HepG2 (cell line): ENCODE data around the gene KIAA1549. TPM values are rescaled to one million over a fixed set of nuclear protein-coding genes. Genes with fewer than 3 reads are reported as not detected.

ENCODE experiments used
- CCAR2 ChIP-seq: fragments of 200-400 bp; formaldehyde crosslinking; optimal IDR thresholded peaks from 2 replicates; pipeline ENCODE3; 2018; ENCODE audit warnings: low read depth, mild to moderate bottlenecking, low read length, moderate library complexity
- CSRNP1 ChIP-seq: sonication (generic); formaldehyde crosslinking; IDR thresholded peaks from 2 replicates; pipeline ENCODE4 v1.8.1; 2023; ENCODE audit warnings: mild to moderate bottlenecking, missing genetic modification reagents
- DDIT3 ChIP-seq: sonication (generic); formaldehyde crosslinking; IDR thresholded peaks from 2 replicates; pipeline ENCODE4 v1.4.0; 2020; ENCODE audit warnings: mild to moderate bottlenecking, missing genetic modification reagents
- GATA4 ChIP-seq: sonication (generic); IDR thresholded peaks from 2 replicates; pipeline ENCODE4 v1.6.1; 2016; ENCODE audit warnings: antibody characterized with exemption, low read depth, borderline replicate concordance
- HNF4G ChIP-seq, 2 experiments: sonication (generic) in 1 of 2; formaldehyde crosslinking in 1 of 2; IDR thresholded peaks; 2 replicates each; pipeline versions ENCODE4 v1.4.0 to v1.6.1; 2011 to 2020; ENCODE audit warnings: borderline replicate concordance in 2 of 2, low read depth in 2 of 2, mild to moderate bottlenecking in 2 of 2, low read length in 1 of 2, missing genetic modification reagents in 1 of 2, moderate library complexity in 1 of 2
- MTA1 ChIP-seq: sonication (generic); formaldehyde crosslinking; IDR thresholded peaks from 2 replicates; pipeline ENCODE4 v1.4.0; 2020; ENCODE audit warnings: missing genetic modification reagents, mild to moderate bottlenecking, borderline replicate concordance
- NR2F2 ChIP-seq: IDR thresholded peaks from 2 replicates; pipeline ENCODE4 v1.6.1; 2012; ENCODE audit warnings: low read depth, inconsistent platforms, borderline replicate concordance
- PHF8 ChIP-seq: sonication (generic); formaldehyde crosslinking; IDR thresholded peaks from 2 replicates; pipeline ENCODE4 v1.5.0; 2020; ENCODE audit warnings: missing genetic modification reagents
- RFXAP ChIP-seq: sonication (generic); formaldehyde crosslinking; IDR thresholded peaks from 2 replicates; pipeline ENCODE4 v1.4.0; 2020; ENCODE audit warnings: missing genetic modification reagents, borderline replicate concordance
- SP1 ChIP-seq, 2 experiments: fragments of 450-650 bp in 1 of 2; sonication (generic) in 1 of 2; formaldehyde crosslinking in 1 of 2; IDR thresholded peaks; 2 replicates each; pipeline versions ENCODE4 v1.4.0 to v1.6.1; 2016 to 2020; ENCODE audit warnings: missing genetic modification reagents in 1 of 2
- TCF12 ChIP-seq, 2 experiments: fragments of 450-650 bp in 1 of 2; sonication (generic) in 1 of 2; formaldehyde crosslinking in 1 of 2; IDR thresholded peaks; 2 replicates each; pipeline versions ENCODE4 v1.6.1 to v1.8.0; 2017 to 2022; ENCODE audit warnings: antibody characterized with exemption in 1 of 2, mild to moderate bottlenecking in 1 of 2, missing genetic modification reagents in 1 of 2, moderate library complexity in 1 of 2
- ZNF12 ChIP-seq: sonication (generic); formaldehyde crosslinking; IDR thresholded peaks from 2 replicates; pipeline ENCODE4 v1.5.0; 2020; ENCODE audit warnings: missing genetic modification reagents
- ZNF180 ChIP-seq: sonication (generic); formaldehyde crosslinking; IDR thresholded peaks from 2 replicates; pipeline ENCODE4 v1.4.0; 2020; ENCODE audit warnings: low read depth, missing genetic modification reagents, borderline replicate concordance
- ZNF382 ChIP-seq: sonication (generic); formaldehyde crosslinking; IDR thresholded peaks from 2 replicates; pipeline ENCODE4 v1.5.0; 2020; ENCODE audit warnings: missing genetic modification reagents, mild to moderate bottlenecking, borderline replicate concordance
- ZNF451 ChIP-seq: sonication (generic); formaldehyde crosslinking; IDR thresholded peaks from 2 replicates; pipeline ENCODE4 v1.5.0; 2020; ENCODE audit warnings: mild to moderate bottlenecking, missing genetic modification reagents
- ZNF557 ChIP-seq: sonication (generic); formaldehyde crosslinking; IDR thresholded peaks from 2 replicates; pipeline ENCODE4 v1.4.0; 2020; ENCODE audit warnings: missing genetic modification reagents
- ZNF569 ChIP-seq: sonication (generic); formaldehyde crosslinking; IDR thresholded peaks from 2 replicates; pipeline ENCODE4 v1.5.0; 2020; ENCODE audit warnings: mild to moderate bottlenecking, missing genetic modification reagents, moderate library complexity, borderline replicate concordance
- ZNF629 ChIP-seq: sonication (generic); formaldehyde crosslinking; conservative IDR thresholded peaks from 2 replicates; pipeline ENCODE4 v1.5.0; 2020; ENCODE audit warnings: missing genetic modification reagents
- ZSCAN20 ChIP-seq: sonication (generic); formaldehyde crosslinking; IDR thresholded peaks from 2 replicates; pipeline ENCODE4 v1.4.0; 2020; ENCODE audit warnings: missing genetic modification reagents, mild to moderate bottlenecking, borderline replicate concordance
- polyA plus RNA-seq, 8 experiments: library from polyadenylated mRNA; depleted of rRNA in 3 of 8; stranded (reverse) in 7 of 8; unstranded in 1 of 8; fragments of >200 nt; fragmentation: Illumina TruSeq in 4 of 8; extraction: Trizol in 4 of 8; gene quantifications; 2 replicates each; pipeline versions ENCODE4 v1.2.1 to v1.2.3, GENCODE V29; 2011 to 2016; ENCODE audit warnings: low read depth in 4 of 8, missing spikeins in 1 of 8, mixed read lengths in 1 of 8; ENCODE audit not compliant: insufficient read depth in 1 of 8
- total RNA-seq, 5 experiments: library from RNA; depleted of rRNA; stranded (reverse); fragments of >200 nt; fragmentation: Illumina TruSeq; extraction: Trizol; gene quantifications; 2 replicates each; pipeline ENCODE4 v1.2.3, GENCODE V29; 2016; ENCODE audit warnings: low read depth in 1 of 5
- TF ChIP-seq, protein P1 (sequence below): sonication (generic); formaldehyde crosslinking; IDR thresholded peaks from 2 replicates; pipeline ENCODE4 v1.4.0; 2020; ENCODE audit warnings: missing genetic modification reagents

The KIAA1549 gene
- total and polyA plus RNA-seq, 2 of the 13 experiments (the other 11 are each of a cell fraction or from before 2014, with no cell fraction given): 1.1 to 1.8 TPM

DNA sequence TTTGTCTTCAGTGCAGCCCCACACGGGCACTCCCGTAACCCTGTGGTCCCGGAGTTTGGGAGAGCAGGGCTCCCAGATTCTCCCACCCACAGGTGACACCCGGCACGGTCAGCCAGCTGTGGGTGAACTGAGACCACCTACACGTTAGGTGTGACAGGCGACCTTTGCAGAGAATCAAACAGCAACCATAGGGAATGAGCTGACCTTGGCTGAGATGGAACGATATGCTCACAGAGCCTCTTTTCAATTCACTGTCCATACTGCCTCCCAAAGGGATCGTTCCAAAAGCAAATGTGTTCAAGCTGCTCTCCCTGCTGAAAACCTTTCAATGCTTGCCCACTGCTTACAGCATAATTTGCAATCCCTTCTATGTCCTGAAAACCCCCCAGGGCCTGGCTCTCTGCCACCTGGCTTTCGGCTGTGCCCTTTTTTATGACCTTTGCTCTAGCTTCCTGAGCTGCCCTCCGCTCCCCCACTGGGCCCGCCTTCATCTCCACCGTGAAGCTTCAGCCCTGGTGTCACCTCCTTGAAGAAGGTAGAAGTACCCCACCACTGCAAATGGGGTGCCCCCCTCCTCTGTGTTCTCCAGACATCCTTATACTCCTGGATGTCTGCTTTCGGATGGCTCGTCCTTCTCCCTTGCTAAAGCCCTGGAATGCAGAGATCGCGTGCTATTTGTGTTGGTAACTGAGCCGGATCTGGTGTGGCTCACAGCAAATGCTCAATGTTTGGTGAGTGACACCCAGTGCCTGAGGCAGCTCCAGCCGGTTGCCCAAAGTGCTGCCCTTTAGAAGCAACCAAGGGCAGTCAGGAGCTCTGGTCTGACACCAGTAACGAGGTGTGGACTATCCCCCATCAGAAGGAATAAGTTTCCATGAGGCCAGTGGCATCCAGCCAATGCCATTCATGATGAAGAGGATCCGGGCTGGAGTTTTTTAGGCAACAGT lies 90.4 kb downstream of the KIAA1549 start (continued):
- no peak for TF ChIP-seq ZNF180
- no peak for TF ChIP-seq CCAR2
- TF ChIP-seq, protein P1, sequence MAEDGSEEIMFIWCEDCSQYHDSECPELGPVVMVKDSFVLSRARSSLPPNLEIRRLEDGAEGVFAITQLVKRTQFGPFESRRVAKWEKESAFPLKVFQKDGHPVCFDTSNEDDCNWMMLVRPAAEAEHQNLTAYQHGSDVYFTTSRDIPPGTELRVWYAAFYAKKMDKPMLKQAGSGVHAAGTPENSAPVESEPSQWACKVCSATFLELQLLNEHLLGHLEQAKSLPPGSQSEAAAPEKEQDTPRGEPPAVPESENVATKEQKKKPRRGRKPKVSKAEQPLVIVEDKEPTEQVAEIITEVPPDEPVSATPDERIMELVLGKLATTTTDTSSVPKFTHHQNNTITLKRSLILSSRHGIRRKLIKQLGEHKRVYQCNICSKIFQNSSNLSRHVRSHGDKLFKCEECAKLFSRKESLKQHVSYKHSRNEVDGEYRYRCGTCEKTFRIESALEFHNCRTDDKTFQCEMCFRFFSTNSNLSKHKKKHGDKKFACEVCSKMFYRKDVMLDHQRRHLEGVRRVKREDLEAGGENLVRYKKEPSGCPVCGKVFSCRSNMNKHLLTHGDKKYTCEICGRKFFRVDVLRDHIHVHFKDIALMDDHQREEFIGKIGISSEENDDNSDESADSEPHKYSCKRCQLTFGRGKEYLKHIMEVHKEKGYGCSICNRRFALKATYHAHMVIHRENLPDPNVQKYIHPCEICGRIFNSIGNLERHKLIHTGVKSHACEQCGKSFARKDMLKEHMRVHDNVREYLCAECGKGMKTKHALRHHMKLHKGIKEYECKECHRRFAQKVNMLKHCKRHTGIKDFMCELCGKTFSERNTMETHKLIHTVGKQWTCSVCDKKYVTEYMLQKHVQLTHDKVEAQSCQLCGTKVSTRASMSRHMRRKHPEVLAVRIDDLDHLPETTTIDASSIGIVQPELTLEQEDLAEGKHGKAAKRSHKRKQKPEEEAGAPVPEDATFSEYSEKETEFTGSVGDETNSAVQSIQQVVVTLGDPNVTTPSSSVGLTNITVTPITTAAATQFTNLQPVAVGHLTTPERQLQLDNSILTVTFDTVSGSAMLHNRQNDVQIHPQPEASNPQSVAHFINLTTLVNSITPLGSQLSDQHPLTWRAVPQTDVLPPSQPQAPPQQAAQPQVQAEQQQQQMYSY: no peak
- no peak for TF ChIP-seq DDIT3
- no peak for TF ChIP-seq TCF12 (IDR thresholded peaks at IDR 0.05)
- no peak for TF ChIP-seq TCF12 (CRISPR knock-in tag; IDR thresholded peaks at IDR 0.05)
- TF ChIP-seq SP1 (IDR thresholded peaks at IDR 0.05): no peak
- TF ChIP-seq SP1 (CRISPR knock-in tag; IDR thresholded peaks at IDR 0.05): no peak
- 0 out of 2 replicates have a peak, but pooled peaks have one; percentile 26 for TF ChIP-seq RFXAP
- no peak for TF ChIP-seq ZSCAN20
- TF ChIP-seq ZNF569 (CRISPR knock-in tag): no peak
- TF ChIP-seq ZNF557: no peak
- no peak for TF ChIP-seq ZNF629 (CRISPR knock-in tag)
- TF ChIP-seq ZNF382 (CRISPR knock-in tag): no peak
- peak; percentile 81 for TF ChIP-seq HNF4G (IDR thresholded peaks at IDR 0.05; ENCODE audit: borderline replicate concordance, low read depth, low read length)
- TF ChIP-seq HNF4G (CRISPR knock-in tag; IDR thresholded peaks at IDR 0.05; ENCODE audit: borderline replicate concordance, low read depth): no peak
- TF ChIP-seq MTA1 (CRISPR knock-in tag): no peak
- TF ChIP-seq GATA4: no peak
- no peak for TF ChIP-seq CSRNP1 (CRISPR knock-in tag)
- no peak for TF ChIP-seq NR2F2
- TF ChIP-seq ZNF12 (CRISPR knock-in tag): no peak
- no peak; the same call in 1 of the 2 replicates for TF ChIP-seq PHF8 (CRISPR knock-in tag)
- TF ChIP-seq ZNF451 (CRISPR knock-in tag): no peak
